HG03558 (cell line): Measurements from ENCODE around the gene ANG.
"Not testable (repeated sequence)": the region's sequence is repeated elsewhere in the genome, so short reads cannot be mapped to it uniquely, and the experiment has no call there.

Experiments used
- ATAC-seq: cut with Tn5 transposase; IDR thresholded peaks from one replicate; pipeline ENCODE4 v1.9.1; 2021; ENCODE audit warnings: moderate number of reproducible peaks; ENCODE audit not compliant: unreplicated experiment; ENCODE audit errors: extremely low read depth

The ANG gene

DNA sequence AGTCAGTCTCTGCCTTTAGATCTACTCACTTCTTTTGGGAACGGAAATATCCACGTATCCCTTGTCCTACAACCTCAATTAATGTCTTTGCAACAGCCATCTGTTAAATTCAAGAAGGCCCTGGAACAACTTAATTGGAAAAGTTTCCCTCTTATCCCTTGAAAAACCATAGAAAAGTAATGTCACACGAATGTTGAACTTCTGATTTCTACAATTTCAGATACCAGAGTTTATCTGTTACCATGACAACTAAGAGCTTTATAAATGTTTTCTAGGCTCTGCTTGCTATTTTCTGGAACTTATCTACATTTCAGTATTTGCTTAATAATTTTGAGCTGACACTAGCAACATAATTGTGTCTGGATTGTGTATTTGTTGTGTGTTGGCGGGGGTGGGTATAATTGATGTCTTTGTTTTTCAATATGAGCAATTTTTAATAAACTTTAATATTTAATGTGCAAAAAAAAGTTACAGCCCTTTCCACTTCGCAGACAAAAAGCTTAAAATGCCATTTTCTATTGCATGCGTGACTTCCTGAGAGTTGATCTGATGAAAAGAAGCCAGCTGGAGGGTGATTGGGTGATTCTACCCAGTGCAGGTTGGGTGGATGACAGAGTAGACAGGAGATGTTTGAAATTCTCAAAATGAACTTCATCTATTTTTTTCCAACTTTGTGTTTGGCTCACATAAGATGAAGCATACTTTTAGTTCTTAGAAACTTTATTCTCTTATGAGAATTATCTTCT lies 45.3 kb downstream of the ANG start:
- no peak for ATAC-seq

DNA sequence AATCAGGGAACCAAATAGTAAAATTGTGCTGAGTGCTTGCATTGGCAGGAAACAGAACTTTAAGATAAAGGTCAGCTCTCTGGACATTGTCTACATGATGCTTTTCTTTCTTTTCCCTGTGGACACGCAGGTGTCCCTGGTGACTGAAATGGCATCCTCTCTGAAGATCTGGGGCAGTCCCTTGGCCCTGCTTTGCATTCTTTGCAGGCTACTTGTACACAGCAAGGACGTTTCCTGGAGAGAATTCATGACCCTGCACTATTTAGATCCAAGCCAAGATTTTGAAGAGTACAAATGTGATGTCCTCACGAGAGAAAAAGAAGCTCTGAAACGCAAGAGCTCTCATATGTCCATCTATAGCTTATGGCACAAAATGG lies 45.9 kb downstream of the ANG start:
- ATAC-seq, result no peak

GRCh38 chr14:20738292-20738691 lies 49.7 kb downstream of the ANG start:
- ATAC-seq, result not testable (repeated sequence)

- no peak for ATAC-seq
These were observed 53.6 kb downstream of the ANG start for GRCh38 chr14:20742132-20742531.

DNA sequence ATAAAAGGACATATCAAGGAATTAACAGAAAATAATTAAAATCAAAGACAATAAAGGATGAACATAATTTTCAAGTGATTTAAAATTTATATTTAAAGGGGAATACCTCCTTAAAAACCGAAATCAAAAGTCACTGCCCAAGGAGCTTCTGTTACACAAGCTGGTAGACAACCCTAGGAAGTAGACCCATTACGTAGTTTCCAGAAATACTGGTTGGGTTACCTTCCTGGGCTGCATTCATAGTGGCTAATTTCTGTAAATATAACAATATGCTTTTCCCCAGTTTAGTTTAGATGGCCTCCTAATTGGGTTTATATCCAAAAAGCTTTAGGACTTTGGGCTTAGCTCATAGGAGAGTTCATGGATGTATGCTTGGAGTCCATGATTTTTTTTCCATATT lies 55.0 kb downstream of the ANG start:
- no peak for ATAC-seq
